ENCODE data around the gene ANKUB1. TPM values are rescaled to one million over a fixed set of nuclear protein-coding genes. Genes with fewer than 3 reads are reported as not detected.
A peak's percentile ranks its signal among the peaks of the same experiment; 100 is the strongest.
"Not testable (repeated sequence)": the region's sequence is repeated elsewhere in the genome, so short reads cannot be mapped to it uniquely, and the experiment has no call there.

The ANKUB1 gene
- not detected for total RNA-seq
- polyA plus RNA-seq (2013, experiment 1 of 2) = not detected
- 0.10 TPM for polyA plus RNA-seq (2013, experiment 2 of 2)
- 0 to 0.14 (median 0) reads per million in 172 experiments for total RNA-seq

- POLR2A ChIA-PET = no interaction called here
These were observed at the start of gene ANKUB1 for GRCh38 chr3:149792452-149793270. Gene ANKUB1 (minus strand): TSS chr3:149792554. CDS start chr3:149792366, 188 bp downstream.

GRCh38 chr3:149839896-149840295 lies 47.5 kb upstream of the ANKUB1 start:
- Mint-ChIP-seq H3K36me3 (ENCODE audit: low read depth) (peaks cover 70% of the 10 kb centered on the region), H3K9me3 (peaks cover under 1% of the 10 kb centered on the region), H3K4me3 (no peak overlapping the region), H3K27ac (peak overlapping the region; percentile 33), H3K4me1 (ENCODE audit: low read depth) (peaks cover 61% of the 10 kb centered on the region), H3K27me3 (no peaks in the 10 kb centered on the region)
- no peak for ATAC-seq (ENCODE audit: poor library complexity)
- CTCF ChIA-PET = no interaction called here
- intact Hi-C loops (cut with DNase I, micrococcal nuclease) = no loop called here
- peaks cover 8 to 23% of the 10 kb centered on the region in 2 experiments for H3K9me3 ChIP-seq (ENCODE audit: control insufficient read depth in 1 of 2, insufficient read depth in 1 of 2, low read length in 2 of 2)
- H3K4me1 ChIP-seq (ENCODE audit: insufficient read depth, low read length) = peaks cover 5% of the 10 kb centered on the region
- no peak for DNase-seq
- H3K36me3 ChIP-seq (ENCODE audit: insufficient read depth, low read length) = peaks cover 4% of the 10 kb centered on the region
- H3K27ac ChIP-seq (ENCODE audit: low read depth in 1 of 2, low read length in 2 of 2) = no peak overlapping the region
- H3K27me3 ChIP-seq (ENCODE audit: control insufficient read depth in 1 of 2, insufficient read depth in 2 of 2, low read length in 2 of 2) = no peaks in the 10 kb centered on the region
- H3K4me3 ChIP-seq (ENCODE audit: low read length) = no peak overlapping the region
- POLR2A ChIA-PET = no interaction called here
- TF ChIP-seq CTCF (IDR thresholded peaks at IDR 0.05) = no peak

More at GRCh38 chr3:149792452-149793270, at the start of gene ANKUB1:
- Histone ChIP-seq H3K36me3 (ENCODE audit: insufficient read depth, low read length) (no peaks in the 10 kb centered on the region), H3K4me3 (ENCODE audit: low read length) (no peak within 1 kb of the TSS), H3K4me1 (ENCODE audit: insufficient read depth, low read length) (no peaks in the 10 kb centered on the region), H3K27ac (ENCODE audit: low read depth in 1 of 2, low read length in 2 of 2) (no peak within 1 kb of the TSS), H3K9me3 (ENCODE audit: control insufficient read depth in 1 of 2, insufficient read depth in 1 of 2, low read length in 2 of 2) (no peaks in the 10 kb centered on the region), H3K27me3 (ENCODE audit: control insufficient read depth in 1 of 2, insufficient read depth in 2 of 2, low read length in 2 of 2) (peaks cover 9 to 28% of the 10 kb centered on the region in 2 experiments)
- H3K4me1 Mint-ChIP-seq (ENCODE audit: low read depth) = no peaks in the 10 kb centered on the region
- CTCF ChIA-PET = no interaction called here
- ATAC-seq (ENCODE audit: poor library complexity) = no peak
- H3K4me3 Mint-ChIP-seq = no peak within 1 kb of the TSS
- H3K9me3 Mint-ChIP-seq = no peaks in the 10 kb centered on the region
- H3K27ac Mint-ChIP-seq = no peak within 1 kb of the TSS
- DNase-seq = no peak
- intact Hi-C loops (cut with DNase I, micrococcal nuclease) = no loop called here
- no peak for TF ChIP-seq CTCF (IDR thresholded peaks at IDR 0.05)
- no peaks in the 10 kb centered on the region for H3K36me3 Mint-ChIP-seq (ENCODE audit: low read depth)
- peaks cover 51% of the 10 kb centered on the region for H3K27me3 Mint-ChIP-seq

GRCh38 chr3:149839469-149839868 lies 47.1 kb upstream of the ANKUB1 start:
- H3K36me3 ChIP-seq (ENCODE audit: insufficient read depth, low read length); H3K27me3 Mint-ChIP-seq; H3K4me3 Mint-ChIP-seq; H3K27ac ChIP-seq (ENCODE audit: low read depth in 1 of 2, low read length in 2 of 2); H3K27me3 ChIP-seq (ENCODE audit: control insufficient read depth in 1 of 2, insufficient read depth in 2 of 2, low read length in 2 of 2); H3K4me3 ChIP-seq (ENCODE audit: low read length); DNase-seq; CTCF ChIA-PET; H3K27ac Mint-ChIP-seq; H3K4me1 ChIP-seq (ENCODE audit: insufficient read depth, low read length); H3K9me3 Mint-ChIP-seq; POLR2A ChIA-PET; ATAC-seq (ENCODE audit: poor library complexity); intact Hi-C loops (cut with DNase I, micrococcal nuclease): not testable (repeated sequence)
- peaks cover 70% of the 10 kb centered on the region for H3K36me3 Mint-ChIP-seq (ENCODE audit: low read depth)
- peaks cover 57% of the 10 kb centered on the region for H3K4me1 Mint-ChIP-seq (ENCODE audit: low read depth)
- peaks cover 8 to 27% of the 10 kb centered on the region in 2 experiments for H3K9me3 ChIP-seq (ENCODE audit: control insufficient read depth in 1 of 2, insufficient read depth in 1 of 2, low read length in 2 of 2)

GRCh38 chr3:149838491-149838890 lies 46.1 kb upstream of the ANKUB1 start:
- H3K4me3 ChIP-seq (ENCODE audit: low read length); H3K27ac ChIP-seq (ENCODE audit: low read depth in 1 of 2, low read length in 2 of 2); H3K36me3 ChIP-seq (ENCODE audit: insufficient read depth, low read length); POLR2A ChIA-PET; DNase-seq; H3K27me3 Mint-ChIP-seq; H3K9me3 Mint-ChIP-seq; intact Hi-C loops (cut with DNase I, micrococcal nuclease); H3K27ac Mint-ChIP-seq; H3K27me3 ChIP-seq (ENCODE audit: control insufficient read depth in 1 of 2, insufficient read depth in 2 of 2, low read length in 2 of 2); H3K4me3 Mint-ChIP-seq; ATAC-seq (ENCODE audit: poor library complexity); CTCF ChIA-PET; H3K4me1 ChIP-seq (ENCODE audit: insufficient read depth, low read length): not testable (repeated sequence)
- Mint-ChIP-seq H3K36me3 (ENCODE audit: low read depth) (peaks cover 71% of the 10 kb centered on the region), H3K4me1 (ENCODE audit: low read depth) (peaks cover 47% of the 10 kb centered on the region)
- peaks cover 8 to 36% of the 10 kb centered on the region in 2 experiments for H3K9me3 ChIP-seq (ENCODE audit: control insufficient read depth in 1 of 2, insufficient read depth in 1 of 2, low read length in 2 of 2)

All from CD4-positive, alpha-beta T cell (primary cell).